Breast epithelium (tissue), 4 donors: ENCODE measurements around the gene ARHGAP21. TPM values are rescaled to one million over a fixed set of nuclear protein-coding genes. Genes with fewer than 3 reads are reported as not detected.
A peak's percentile ranks its signal among the peaks of the same experiment; 100 is the strongest.

Source experiments
- DNase-seq, 2 donors: peaks; one replicate each; pipeline ENCODE4 v3.0.0-alpha.2; 2019; ENCODE audit warnings: low spot score in 2 of 2
- H3K27ac ChIP-seq, 2 donors: fragments of 200-600 bp; sonication (generic) in 1 of 2; one replicate each; pipeline ENCODE4 v1.5.1; 2016 to 2019; ENCODE audit warnings: mild to moderate bottlenecking in 1 of 2
- H3K27me3 ChIP-seq, 2 donors: fragments of 200-600 bp; sonication (generic) in 1 of 2; one replicate each; pipeline versions ENCODE4 v1.5.1 to v1.6.0; 2017 to 2019; ENCODE audit warnings: control low read depth in 1 of 2, mild to moderate bottlenecking in 1 of 2
- H3K36me3 ChIP-seq: fragments of 200-600 bp; one replicate; pipeline ENCODE4 v1.5.1; 2019
- H3K4me1 ChIP-seq, 2 donors: fragments of 200-600 bp; sonication (generic); one replicate each; pipeline ENCODE4 v1.5.1; 2016 to 2019; ENCODE audit warnings: control low read depth in 1 of 2
- H3K4me3 ChIP-seq, 3 donors: fragments of 200-600 bp; sonication (generic); 1 replicate in 2 of 3; 2 replicates in 1 of 3; pipeline ENCODE4 v1.5.1; 2016 to 2019; ENCODE audit warnings: mild to moderate bottlenecking in 3 of 3, moderate library complexity in 2 of 3
- H3K9me3 ChIP-seq, 2 donors: fragments of 200-600 bp; sonication (generic) in 1 of 2; one replicate each; pipeline ENCODE4 v1.5.1; 2016 to 2019; ENCODE audit warnings: control low read depth in 1 of 2
- CTCF ChIP-seq, 3 donors: fragments of 450-650 bp; IDR thresholded peaks; one replicate each; pipeline ENCODE4 v1.5.1; 2016 to 2017; ENCODE audit warnings: antibody characterized with exemption in 3 of 3, mild to moderate bottlenecking in 3 of 3, moderate library complexity in 3 of 3
- POLR2A ChIP-seq: fragments of 450-650 bp; IDR thresholded peaks from one replicate; pipeline ENCODE4 v1.6.1; 2016; ENCODE audit warnings: antibody characterized with exemption, mild to moderate bottlenecking, moderate library complexity
- POLR2AphosphoS5 ChIP-seq, 3 donors: sonication (generic); formaldehyde crosslinking; IDR thresholded peaks; one replicate each; pipeline ENCODE4 v1.6.1; 2017; ENCODE audit warnings: antibody characterized with exemption in 3 of 3
- intact Hi-C: fragments of 100-400 bp; cut with DNase I; formaldehyde crosslinking; loops from one replicate; pipeline ENCODE4 v1.15.1; 2023; ENCODE audit warnings: low total_unique reads
- total RNA-seq, 3 donors: library from RNA; depleted of rRNA; stranded (reverse); fragments of >200 nt; gene quantifications; one replicate each; pipeline ENCODE4 v1.1.0, GENCODE V29; 2016

Gene ARHGAP21
- total RNA-seq, 3 donors from 2014 or later, result 67.5 to 203 (median 105) TPM

GRCh38 chr10:24542314-24543270 is 181.1 kb downstream of the ARHGAP21 start:
- no peaks in the 10 kb centered on the region for H3K27me3 ChIP-seq
- peak overlapping the region; percentile 81 to 84 for H3K27ac ChIP-seq
- intact Hi-C loops, result no loop called here
- H3K9me3 ChIP-seq, result no peaks in the 10 kb centered on the region
- no peak overlapping the region for H3K4me3 ChIP-seq
- H3K4me1 ChIP-seq, result peaks cover 0 to 2% of the 10 kb centered on the region in 2 donors
- peaks cover 2% of the 10 kb centered on the region for H3K36me3 ChIP-seq
- TF ChIP-seq POLR2AphosphoS5 (IDR thresholded peaks at IDR 0.05) (peak in 1 of 3 donors; percentile 13), CTCF (IDR thresholded peaks at IDR 0.05) (no peak)
- DNase-seq, result peak in 1 of 2 donors; percentile 20

- H3K9me3 ChIP-seq, result no peaks in the 10 kb centered on the region
- peaks cover 0 to 2% of the 10 kb centered on the region in 2 donors for H3K4me1 ChIP-seq
- H3K27ac ChIP-seq, result peak overlapping the region; percentile 81 to 84
- no peak for TF ChIP-seq POLR2A
- peaks cover 2% of the 10 kb centered on the region for H3K36me3 ChIP-seq
- H3K4me3 ChIP-seq, result no peak overlapping the region
- intact Hi-C loops, result no loop called here
- no peaks in the 10 kb centered on the region for H3K27me3 ChIP-seq
- peak; percentile 45 to 66 for DNase-seq
These were observed 182.4 kb downstream of the ARHGAP21 start for GRCh38 chr10:24541239-24541753.

- intact Hi-C loops, result no loop called here
- no peak for DNase-seq
- Histone ChIP-seq H3K36me3 (peaks cover 9% of the 10 kb centered on the region), H3K4me1 (no peaks in the 10 kb centered on the region), H3K27me3 (no peaks in the 10 kb centered on the region), H3K9me3 (no peaks in the 10 kb centered on the region), H3K4me3 (no peak overlapping the region), H3K27ac (peak overlapping the region in 1 of 2 donors; percentile 8)
- TF ChIP-seq POLR2AphosphoS5 (IDR thresholded peaks at IDR 0.05) (no peak), CTCF (IDR thresholded peaks at IDR 0.05) (no peak), POLR2A (no peak)
These were observed 187.1 kb downstream of the ARHGAP21 start for GRCh38 chr10:24536636-24537035.

GRCh38 chr10:24533981-24534380 is 189.7 kb downstream of the ARHGAP21 start:
- Histone ChIP-seq H3K27ac (peak overlapping the region in 1 of 2 donors; percentile 4), H3K9me3 (no peaks in the 10 kb centered on the region), H3K4me3 (no peak overlapping the region), H3K4me1 (no peaks in the 10 kb centered on the region), H3K27me3 (no peaks in the 10 kb centered on the region), H3K36me3 (peaks cover 11% of the 10 kb centered on the region)
- no peak for TF ChIP-seq POLR2AphosphoS5 (IDR thresholded peaks at IDR 0.05)
- no peak for TF ChIP-seq POLR2A
- no peak for TF ChIP-seq CTCF (IDR thresholded peaks at IDR 0.05)
- DNase-seq, result no peak
- intact Hi-C loops, result no loop called here

Other genes starting within 250 kb of the ARHGAP21 start
- 1 to 10 TPM; 2.6 to 6.6 (median 3.3) TPM for gene PRTFDC1, start 228.7 kb upstream of the ARHGAP21 start, total RNA-seq